ENCODE measurements around the gene TNFAIP6.

The TNFAIP6 gene

GRCh38 chr2:151361674-151362370 is 4.4 kb downstream of the TNFAIP6 start:
- POLR2A ChIA-PET = no interaction called here
- no peaks in the 10 kb centered on the region for H3K36me3 ChIP-seq (ENCODE audit: control insufficient read depth in 2 of 2, insufficient read depth in 1 of 2, low read length in 2 of 2)
- H3K27ac ChIP-seq (ENCODE audit: extremely low read depth, low read depth, low read length) = no peak overlapping the region
- CTCF ChIA-PET = interaction anchor here (0.9 kb wide), 1 partner anchor 664 kb away, joined by 3 read pairs; no protein-coding TSS in a partner anchor
- TF ChIP-seq ZNF23 (tag by site-specific recombination; IDR thresholded peaks at IDR 0.05; ENCODE audit: borderline replicate concordance) = no peak
- no peak for TF ChIP-seq GLI4 (tag by site-specific recombination; IDR thresholded peaks at IDR 0.05)
- no peak for TF ChIP-seq BCL11A (tag by site-specific recombination; IDR thresholded peaks at IDR 0.05; ENCODE audit: low read depth)
- TF ChIP-seq ZNF768 (tag by site-specific recombination; IDR thresholded peaks at IDR 0.05) = no peak
- TF ChIP-seq ZNF837 (tag by site-specific recombination; IDR thresholded peaks at IDR 0.05) = no peak
- no peaks in the 10 kb centered on the region for H3K9me3 ChIP-seq (ENCODE audit: control insufficient read depth, insufficient read depth, low read depth, low read length)
- H3K4me3 ChIP-seq (ENCODE audit: low read depth, low read length) = no peak overlapping the region
- no peaks in the 10 kb centered on the region for H3K4me1 ChIP-seq (ENCODE audit: control insufficient read depth, insufficient read depth, low read length)

GRCh38 chr2:151363709-151364108 is 6.3 kb downstream of the TNFAIP6 start:
- Histone ChIP-seq H3K27ac (ENCODE audit: extremely low read depth, low read depth, low read length) (no peak overlapping the region), H3K4me3 (ENCODE audit: low read depth, low read length) (no peak overlapping the region), H3K36me3 (ENCODE audit: control insufficient read depth in 2 of 2, insufficient read depth in 1 of 2, low read length in 2 of 2) (no peaks in the 10 kb centered on the region), H3K9me3 (ENCODE audit: control insufficient read depth, insufficient read depth, low read depth, low read length) (no peaks in the 10 kb centered on the region), H3K4me1 (ENCODE audit: control insufficient read depth, insufficient read depth, low read length) (no peaks in the 10 kb centered on the region)
- ChIA-PET POLR2A (no interaction called here), CTCF (interaction anchor here (0.7 kb wide), 1 partner anchor 84 kb away, joined by 4 read pairs; no protein-coding TSS in a partner anchor)
- TF ChIP-seq PRDM2 (tag by site-specific recombination; IDR thresholded peaks at IDR 0.05; ENCODE audit: borderline replicate concordance) (no peak), ZNF140 (tag by site-specific recombination; IDR thresholded peaks at IDR 0.05) (no peak), ZNF785 (tag by site-specific recombination; IDR thresholded peaks at IDR 0.05) (no peak), ZNF600 (tag by site-specific recombination; IDR thresholded peaks at IDR 0.05) (no peak), HOXD13 (CRISPR knock-in tag; IDR thresholded peaks at IDR 0.05; ENCODE audit: borderline replicate concordance) (no peak), ZNF146 (tag by site-specific recombination; IDR thresholded peaks at IDR 0.05) (no peak), ZNF692 (tag by site-specific recombination; IDR thresholded peaks at IDR 0.05) (no peak)
- TF ChIP-seq, protein P1, sequence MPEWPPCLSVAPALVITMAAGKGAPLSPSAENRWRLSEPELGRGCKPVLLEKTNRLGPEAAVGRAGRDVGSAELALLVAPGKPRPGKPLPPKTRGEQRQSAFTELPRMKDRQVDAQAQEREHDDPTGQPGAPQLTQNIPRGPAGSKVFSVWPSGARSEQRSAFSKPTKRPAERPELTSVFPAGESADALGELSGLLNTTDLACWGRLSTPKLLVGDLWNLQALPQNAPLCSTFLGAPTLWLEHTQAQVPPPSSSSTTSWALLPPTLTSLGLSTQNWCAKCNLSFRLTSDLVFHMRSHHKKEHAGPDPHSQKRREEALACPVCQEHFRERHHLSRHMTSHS (tag by site-specific recombination; IDR thresholded peaks at IDR 0.05) = no peak

- POLR2A ChIA-PET = no interaction called here
- CTCF ChIA-PET = no interaction called here
- TF ChIP-seq ZNF169 (tag by site-specific recombination; IDR thresholded peaks at IDR 0.05) (no peak), ZNF747 (tag by site-specific recombination; IDR thresholded peaks at IDR 0.05) (no peak), ZNF302 (tag by site-specific recombination; IDR thresholded peaks at IDR 0.05; ENCODE audit: low read depth) (no peak), ZNF664 (tag by site-specific recombination; IDR thresholded peaks at IDR 0.05) (no peak), ZNF610 (tag by site-specific recombination; IDR thresholded peaks at IDR 0.05; ENCODE audit: borderline replicate concordance) (no peak), HOXA7 (CRISPR knock-in tag; IDR thresholded peaks at IDR 0.05; ENCODE audit: borderline replicate concordance) (no peak), ZNF501 (tag by site-specific recombination; IDR thresholded peaks at IDR 0.05) (no peak), TRIM28 (IDR thresholded peaks at IDR 0.05; ENCODE audit: borderline replicate concordance, low read length) (no peak), HOXC10 (CRISPR knock-in tag; IDR thresholded peaks at IDR 0.05) (no peak), ZBTB48 (tag by site-specific recombination; IDR thresholded peaks at IDR 0.05) (no peak)
- TF ChIP-seq, protein P2, sequence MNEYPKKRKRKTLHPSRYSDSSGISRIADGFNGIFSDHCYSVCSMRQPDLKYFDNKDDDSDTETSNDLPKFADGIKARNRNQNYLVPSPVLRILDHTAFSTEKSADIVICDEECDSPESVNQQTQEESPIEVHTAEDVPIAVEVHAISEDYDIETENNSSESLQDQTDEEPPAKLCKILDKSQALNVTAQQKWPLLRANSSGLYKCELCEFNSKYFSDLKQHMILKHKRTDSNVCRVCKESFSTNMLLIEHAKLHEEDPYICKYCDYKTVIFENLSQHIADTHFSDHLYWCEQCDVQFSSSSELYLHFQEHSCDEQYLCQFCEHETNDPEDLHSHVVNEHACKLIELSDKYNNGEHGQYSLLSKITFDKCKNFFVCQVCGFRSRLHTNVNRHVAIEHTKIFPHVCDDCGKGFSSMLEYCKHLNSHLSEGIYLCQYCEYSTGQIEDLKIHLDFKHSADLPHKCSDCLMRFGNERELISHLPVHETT (tag by site-specific recombination; IDR thresholded peaks at IDR 0.05) = no peak
Observed at GRCh38 chr2:151367571-151367970, 10.2 kb downstream of the TNFAIP6 start.

More at GRCh38 chr2:151367571-151367970, 10.2 kb downstream of the TNFAIP6 start:
- Histone ChIP-seq H3K4me1 (ENCODE audit: control insufficient read depth, insufficient read depth, low read length) (no peaks in the 10 kb centered on the region), H3K4me3 (ENCODE audit: low read depth, low read length) (no peak overlapping the region), H3K27ac (ENCODE audit: extremely low read depth, low read depth, low read length) (no peak overlapping the region), H3K9me3 (ENCODE audit: control insufficient read depth, insufficient read depth, low read depth, low read length) (no peaks in the 10 kb centered on the region), H3K36me3 (ENCODE audit: control insufficient read depth in 2 of 2, insufficient read depth in 1 of 2, low read length in 2 of 2) (no peaks in the 10 kb centered on the region)
